GM12864 (cell line): Measurements from ENCODE around the gene GIMAP7.

ENCODE experiments used
- DNase-seq: peaks from one replicate; pipeline ENCODE4 v3.0.0-alpha.2; 2011; ENCODE audit warnings: low read depth
- H3K4me3 ChIP-seq: 2 replicates; pipeline ENCODE4 v1.5.1; 2011; ENCODE audit warnings: mild to moderate bottlenecking, low read depth, low read length, control low read depth
- CTCF ChIP-seq: IDR thresholded peaks from 2 replicates; pipeline ENCODE4 v1.5.1; 2011; ENCODE audit warnings: low read depth, mild to moderate bottlenecking, moderate library complexity, low read length, control low read depth, inconsistent platforms; ENCODE audit errors: missing control alignments

The GIMAP7 gene

GRCh38 chr7:150524018-150524417 lies 9.3 kb downstream of the GIMAP7 start:
- DNase-seq: no peak
- H3K4me3 ChIP-seq: no peak overlapping the region
- TF ChIP-seq CTCF: no peak

GRCh38 chr7:150531704-150532103 lies 17.0 kb downstream of the GIMAP7 start:
- H3K4me3 ChIP-seq: no peak overlapping the region
- DNase-seq: no peak
- no peak for TF ChIP-seq CTCF

- TF ChIP-seq CTCF: no peak
- DNase-seq: no peak
- no peak overlapping the region for H3K4me3 ChIP-seq
Observed at GRCh38 chr7:150538259-150538658, 23.6 kb downstream of the GIMAP7 start.

GRCh38 chr7:150553163-150553562 lies 38.5 kb downstream of the GIMAP7 start:
- no peak for TF ChIP-seq CTCF
- no peak overlapping the region for H3K4me3 ChIP-seq
- no peak for DNase-seq

- no peak for TF ChIP-seq CTCF
- H3K4me3 ChIP-seq: no peak overlapping the region
- DNase-seq: no peak
Observed at GRCh38 chr7:150556521-150557138, 42.0 kb downstream of the GIMAP7 start.

- no peak overlapping the region for H3K4me3 ChIP-seq
- DNase-seq: no peak
- TF ChIP-seq CTCF: no peak
Observed at GRCh38 chr7:150560486-150560885, 45.8 kb downstream of the GIMAP7 start.

- no peak overlapping the region for H3K4me3 ChIP-seq
- TF ChIP-seq CTCF: no peak
- DNase-seq: no peak
Observed at GRCh38 chr7:150562919-150563318, 48.2 kb downstream of the GIMAP7 start.
